ENCODE data around the gene EIF2S3.

DNA sequence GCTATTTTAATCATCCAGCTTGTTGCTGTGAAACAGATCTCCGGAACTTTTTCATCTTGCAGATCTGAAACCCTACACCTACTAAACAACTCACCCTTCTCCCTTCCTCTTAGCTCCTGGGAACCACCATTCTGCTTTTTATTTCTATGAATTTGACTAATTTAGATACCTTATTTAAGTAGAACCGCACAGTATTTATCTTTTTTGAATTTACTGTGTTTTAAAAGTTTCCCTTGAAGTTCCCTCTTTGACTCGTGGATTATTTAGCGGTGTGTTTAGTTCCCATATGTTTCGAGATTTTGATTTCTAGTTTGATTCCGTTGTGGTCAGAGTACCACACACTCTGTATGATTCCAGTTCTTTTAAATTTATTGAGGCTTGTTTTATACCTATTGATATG, 44.6 kb downstream of the EIF2S3 start:
- TF ChIP-seq CTCF (conservative IDR thresholded peaks at IDR 0.05; ENCODE audit: low read depth, low read length), result no peak
- no peak for TF ChIP-seq MAZ (IDR thresholded peaks at IDR 0.05; ENCODE audit: borderline replicate concordance, low read depth, low read length)
